Hematopoietic multipotent progenitor cell treated with erythropoietin and hydrocortisone succinate and interleukin-3 and kit ligand, for 17 days (in vitro differentiated cells): Measurements from ENCODE around the gene MCUR1.
A peak's percentile ranks its signal among the peaks of the same experiment; 100 is the strongest.
"Not testable (repeated sequence)": the region's sequence is repeated elsewhere in the genome, so short reads cannot be mapped to it uniquely, and the experiment has no call there.

Experiments
- DNase-seq: peaks from one replicate; pipeline ENCODE4 v3.0.0-alpha.2; 2015; ENCODE audit warnings: low spot score

Gene MCUR1

GRCh38 chr6:13814176-13814937 is at the start of gene MCUR1:
Gene MCUR1, minus strand, starts transcription at chr6:13814557. Its CDS starts 128 bp downstream, at chr6:13814429.
- peak; percentile 69 for DNase-seq

- no peak for DNase-seq
These were observed 49.4 kb upstream of the MCUR1 start for GRCh38 chr6:13863699-13864155.

- DNase-seq: not testable (repeated sequence)
These were observed 46.3 kb upstream of the MCUR1 start for GRCh38 chr6:13860556-13861185.

- DNase-seq: no peak
These were observed 45.7 kb upstream of the MCUR1 start for GRCh38 chr6:13859871-13860555.

- no peak for DNase-seq
These were observed 40.4 kb upstream of the MCUR1 start for GRCh38 chr6:13854716-13855250.

GRCh38 chr6:13853871-13854270 is 39.5 kb upstream of the MCUR1 start:
- DNase-seq: no peak

GRCh38 chr6:13851803-13852202 is 37.4 kb upstream of the MCUR1 start:
- DNase-seq: no peak

- no peak for DNase-seq
These were observed 37.0 kb upstream of the MCUR1 start for GRCh38 chr6:13851330-13851729.

GRCh38 chr6:13850690-13851089 is 36.3 kb upstream of the MCUR1 start:
- not testable (repeated sequence) for DNase-seq

GRCh38 chr6:13848522-13849150 is 34.3 kb upstream of the MCUR1 start:
- DNase-seq: no peak

- DNase-seq: no peak
These were observed 33.1 kb upstream of the MCUR1 start for GRCh38 chr6:13847326-13848050.

GRCh38 chr6:13846841-13847240 is 32.5 kb upstream of the MCUR1 start:
- no peak for DNase-seq

GRCh38 chr6:13841936-13842335 is 27.6 kb upstream of the MCUR1 start:
- DNase-seq: no peak

- DNase-seq: no peak
These were observed 24.3 kb upstream of the MCUR1 start for GRCh38 chr6:13838616-13839015.

- no peak for DNase-seq
These were observed 21.8 kb upstream of the MCUR1 start for GRCh38 chr6:13836170-13836569.

- DNase-seq: no peak
These were observed 20.4 kb upstream of the MCUR1 start for GRCh38 chr6:13834790-13835189.

GRCh38 chr6:13834018-13834417 is 19.7 kb upstream of the MCUR1 start:
- DNase-seq: not testable (repeated sequence)

GRCh38 chr6:13832778-13833177 is 18.4 kb upstream of the MCUR1 start:
- no peak for DNase-seq

- no peak for DNase-seq
These were observed 17.3 kb upstream of the MCUR1 start for GRCh38 chr6:13831615-13832014.

- DNase-seq: no peak
These were observed 16.4 kb upstream of the MCUR1 start for GRCh38 chr6:13830803-13831202.

- DNase-seq: not testable (repeated sequence)
These were observed 15.1 kb upstream of the MCUR1 start for GRCh38 chr6:13829419-13829818.
